Neural progenitor cell (in vitro differentiated cells): ENCODE results near the gene UGT2A3. TPM values are rescaled to one million over a fixed set of nuclear protein-coding genes. Genes with fewer than 3 reads are reported as not detected.

ENCODE experiments used
- DNase-seq: peaks from one replicate; pipeline ENCODE4 v3.0.0-alpha.2; 2016; ENCODE audit warnings: low spot score
- H2AFZ ChIP-seq: fragments of 200-600 bp; sonication (generic); replicated peaks from 2 replicates; pipeline ENCODE4 v1.6.1; 2016; ENCODE audit warnings: antibody characterized with exemption
- H3F3A ChIP-seq: fragments of 200-600 bp; sonication (generic); 2 replicates; pipeline ENCODE4 v1.6.1; 2016; ENCODE audit warnings: antibody characterized with exemption, low read depth
- H3K27ac ChIP-seq: fragments of 200-600 bp; sonication (generic); 2 replicates; pipeline ENCODE4 v1.5.1; 2016; ENCODE audit warnings: mild to moderate bottlenecking
- H3K27me3 ChIP-seq: fragments of 200-600 bp; sonication (generic); 2 replicates; pipeline ENCODE4 v1.6.1; 2016; ENCODE audit warnings: mild to moderate bottlenecking, moderate library complexity
- H3K36me3 ChIP-seq: fragments of 200-600 bp; sonication (generic); 2 replicates; pipeline ENCODE4 v1.5.1; 2016
- H3K4me1 ChIP-seq: fragments of 200-600 bp; sonication (generic); 2 replicates; pipeline ENCODE4 v1.6.1; 2016; ENCODE audit warnings: mixed run types
- H3K4me2 ChIP-seq: fragments of 200-600 bp; sonication (generic); 2 replicates; pipeline ENCODE4 v1.6.1; 2016
- H3K4me3 ChIP-seq: fragments of 200-600 bp; sonication (generic); 2 replicates; pipeline ENCODE4 v1.5.1; 2016
- H3K79me2 ChIP-seq: fragments of 200-600 bp; sonication (generic); 2 replicates; pipeline ENCODE4 v1.6.1; 2016; ENCODE audit warnings: low read depth
- H3K9ac ChIP-seq: fragments of 200-600 bp; sonication (generic); 2 replicates; pipeline ENCODE4 v1.6.1; 2016
- H3K9me3 ChIP-seq: fragments of 200-600 bp; sonication (generic); 2 replicates; pipeline ENCODE4 v1.5.1; 2016; ENCODE audit warnings: low read depth
- H4K20me1 ChIP-seq: fragments of 200-600 bp; sonication (generic); 2 replicates; pipeline ENCODE4 v1.6.1; 2016; ENCODE audit warnings: low read depth
- H3K27ac Mint-ChIP-seq: 3 replicates; pipeline ENCODE4 v1.8.0; 2021; ENCODE audit warnings: mixed read lengths
- H3K27me3 Mint-ChIP-seq: 2 replicates; pipeline ENCODE4 v1.8.0; 2022; ENCODE audit warnings: low read depth, mild to moderate bottlenecking, inconsistent platforms, moderate library complexity, mixed read lengths; ENCODE audit not compliant: insufficient read depth
- H3K36me3 Mint-ChIP-seq: 3 replicates; pipeline ENCODE4 v1.8.0; 2021; ENCODE audit warnings: mixed read lengths
- H3K4me1 Mint-ChIP-seq: 3 replicates; pipeline ENCODE4 v1.8.0; 2021; ENCODE audit warnings: mixed read lengths
- H3K4me3 Mint-ChIP-seq: 3 replicates; pipeline ENCODE4 v1.8.0; 2021; ENCODE audit warnings: mild to moderate bottlenecking, moderate library complexity, mixed read lengths
- H3K9me3 Mint-ChIP-seq: 3 replicates; pipeline ENCODE4 v1.8.0; 2020; ENCODE audit warnings: mixed read lengths
- EZH2 ChIP-seq: fragments of 200-600 bp; sonication (generic); IDR thresholded peaks from 2 replicates; pipeline ENCODE4 v1.6.1; 2017; ENCODE audit warnings: antibody characterized with exemption, mild to moderate bottlenecking, moderate library complexity
- EZH2phosphoT487 ChIP-seq: fragments of 200-600 bp; sonication (generic); IDR thresholded peaks from 2 replicates; pipeline ENCODE4 v1.6.1; 2017; ENCODE audit warnings: antibody characterized with exemption
- total RNA-seq: library from RNA; depleted of rRNA; stranded (reverse); fragments of >200 nt; gene quantifications from 2 replicates; pipeline ENCODE4 v1.2.3, GENCODE V29; 2015; ENCODE audit warnings: low replicate concordance
- TF ChIP-seq, protein P1 (sequence below): fragments of 200-600 bp; sonication (generic); IDR thresholded peaks from 2 replicates; pipeline ENCODE4 v1.5.1; 2017; ENCODE audit warnings: antibody characterized with exemption, mild to moderate bottlenecking

UGT2A3 gene
- total RNA-seq, 1 donor from 2014 or later = not detected

DNA sequence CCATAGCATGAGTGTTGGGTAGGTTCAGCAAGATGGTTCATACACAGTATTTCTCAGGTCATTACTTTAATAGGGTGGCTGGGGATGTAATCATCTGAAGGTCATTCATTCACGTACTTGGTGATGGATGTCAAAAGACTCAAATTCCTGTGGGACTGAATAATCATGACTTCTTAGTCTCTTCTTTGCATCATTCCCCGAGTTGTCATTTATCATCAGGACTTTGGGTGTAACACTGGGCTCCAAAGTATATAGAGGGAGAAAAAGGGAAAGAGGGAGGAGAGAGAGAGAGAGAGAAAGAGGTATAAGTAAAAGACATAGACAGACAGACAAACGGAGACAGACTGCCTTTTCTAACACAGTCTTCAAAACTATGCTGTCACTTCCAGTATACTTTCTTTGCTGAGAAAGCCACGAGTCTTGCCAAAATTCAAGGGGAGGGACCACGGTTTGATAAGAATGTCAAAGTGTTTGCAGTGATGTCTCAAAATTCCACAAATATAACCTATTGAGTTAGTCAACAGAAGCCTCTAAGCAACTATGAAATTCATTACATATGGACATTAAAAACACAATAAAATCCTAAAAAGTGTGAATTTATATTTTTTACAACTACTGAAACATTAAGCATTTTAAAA lies 55.9 kb downstream of the UGT2A3 start:
- H3K4me1 ChIP-seq = no peaks in the 10 kb centered on the region
- DNase-seq = no peak
- no peak overlapping the region for H3K4me3 ChIP-seq
- H3K27me3 ChIP-seq = no peaks in the 10 kb centered on the region
- H3K4me2 ChIP-seq = no peak overlapping the region
- Mint-ChIP-seq H3K9me3 (no peaks in the 10 kb centered on the region), H3K4me3 (no peak overlapping the region), H3K27me3 (no peaks in the 10 kb centered on the region), H3K4me1 (no peaks in the 10 kb centered on the region), H3K27ac (no peak overlapping the region), H3K36me3 (no peaks in the 10 kb centered on the region)
- H3K36me3 ChIP-seq = no peaks in the 10 kb centered on the region
- no peak for TF ChIP-seq EZH2
- TF ChIP-seq EZH2phosphoT487 = no peak
- TF ChIP-seq, protein P1, sequence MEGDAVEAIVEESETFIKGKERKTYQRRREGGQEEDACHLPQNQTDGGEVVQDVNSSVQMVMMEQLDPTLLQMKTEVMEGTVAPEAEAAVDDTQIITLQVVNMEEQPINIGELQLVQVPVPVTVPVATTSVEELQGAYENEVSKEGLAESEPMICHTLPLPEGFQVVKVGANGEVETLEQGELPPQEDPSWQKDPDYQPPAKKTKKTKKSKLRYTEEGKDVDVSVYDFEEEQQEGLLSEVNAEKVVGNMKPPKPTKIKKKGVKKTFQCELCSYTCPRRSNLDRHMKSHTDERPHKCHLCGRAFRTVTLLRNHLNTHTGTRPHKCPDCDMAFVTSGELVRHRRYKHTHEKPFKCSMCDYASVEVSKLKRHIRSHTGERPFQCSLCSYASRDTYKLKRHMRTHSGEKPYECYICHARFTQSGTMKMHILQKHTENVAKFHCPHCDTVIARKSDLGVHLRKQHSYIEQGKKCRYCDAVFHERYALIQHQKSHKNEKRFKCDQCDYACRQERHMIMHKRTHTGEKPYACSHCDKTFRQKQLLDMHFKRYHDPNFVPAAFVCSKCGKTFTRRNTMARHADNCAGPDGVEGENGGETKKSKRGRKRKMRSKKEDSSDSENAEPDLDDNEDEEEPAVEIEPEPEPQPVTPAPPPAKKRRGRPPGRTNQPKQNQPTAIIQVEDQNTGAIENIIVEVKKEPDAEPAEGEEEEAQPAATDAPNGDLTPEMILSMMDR = no peak
- H3F3A ChIP-seq = no peaks in the 10 kb centered on the region
- H3K9me3 ChIP-seq = no peaks in the 10 kb centered on the region
- no peaks in the 10 kb centered on the region for H4K20me1 ChIP-seq
- no peak overlapping the region for H3K9ac ChIP-seq
- H3K79me2 ChIP-seq = no peaks in the 10 kb centered on the region
- no peak overlapping the region for H2AFZ ChIP-seq
- H3K27ac ChIP-seq = no peak overlapping the region

DNA sequence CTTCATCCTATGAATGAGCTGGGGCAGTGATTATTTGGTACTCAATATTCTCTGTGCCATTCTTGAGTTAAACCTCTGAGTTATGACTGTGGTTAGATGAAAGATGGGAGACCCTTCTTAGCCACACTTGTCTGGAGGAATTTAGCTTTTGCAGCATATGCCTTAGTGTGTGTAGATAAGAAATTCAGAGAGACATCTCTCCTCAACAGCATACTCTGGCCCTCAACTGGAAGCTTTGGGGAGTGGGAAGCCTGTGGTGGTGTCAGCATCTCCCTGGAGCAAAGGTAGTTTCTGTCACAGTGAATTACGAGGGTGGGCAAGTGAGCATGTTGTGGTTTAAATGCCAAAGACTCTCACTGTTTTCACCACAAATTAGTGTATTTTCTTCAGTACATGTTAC lies 58.7 kb downstream of the UGT2A3 start:
- no peak overlapping the region for H3K4me3 ChIP-seq
- DNase-seq = no peak
- no peaks in the 10 kb centered on the region for H3K36me3 ChIP-seq
- no peak overlapping the region for H3K27ac ChIP-seq
- Mint-ChIP-seq H3K27ac (no peak overlapping the region), H3K4me1 (no peaks in the 10 kb centered on the region), H3K4me3 (no peak overlapping the region), H3K27me3 (no peaks in the 10 kb centered on the region), H3K36me3 (no peaks in the 10 kb centered on the region), H3K9me3 (no peaks in the 10 kb centered on the region)
- no peak overlapping the region for H3K9ac ChIP-seq
- H2AFZ ChIP-seq = no peak overlapping the region
- no peaks in the 10 kb centered on the region for H3K79me2 ChIP-seq
- no peaks in the 10 kb centered on the region for H4K20me1 ChIP-seq
- TF ChIP-seq, protein P1 = no peak
- TF ChIP-seq EZH2phosphoT487 = no peak
- TF ChIP-seq EZH2 = no peak
- H3K27me3 ChIP-seq = no peaks in the 10 kb centered on the region
- H3F3A ChIP-seq = no peaks in the 10 kb centered on the region
- no peaks in the 10 kb centered on the region for H3K9me3 ChIP-seq
- no peaks in the 10 kb centered on the region for H3K4me1 ChIP-seq
- H3K4me2 ChIP-seq = no peak overlapping the region

DNA sequence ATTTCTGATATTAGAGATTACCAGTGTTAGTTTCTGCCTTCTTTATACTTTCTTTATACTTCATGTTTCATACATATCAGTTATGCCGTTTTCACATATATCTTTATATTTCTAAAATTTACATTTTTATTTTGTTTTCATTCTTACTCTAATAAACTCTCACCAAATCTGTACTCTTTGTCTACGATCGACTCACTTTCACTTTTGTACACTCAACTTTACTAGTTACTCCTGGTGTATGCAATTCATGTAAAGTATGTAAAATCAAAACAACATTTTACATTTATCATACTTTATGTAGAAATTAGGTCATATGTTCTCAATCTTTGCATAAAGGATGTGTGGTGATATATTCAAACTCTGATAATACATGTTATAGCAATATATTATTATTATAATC lies 59.9 kb downstream of the UGT2A3 start:
- Histone ChIP-seq H3K4me2 (no peak overlapping the region), H3K9me3 (no peaks in the 10 kb centered on the region), H3K36me3 (no peaks in the 10 kb centered on the region), H3K27me3 (no peaks in the 10 kb centered on the region), H3K4me3 (no peak overlapping the region), H3K79me2 (no peaks in the 10 kb centered on the region), H3K9ac (no peak overlapping the region), H2AFZ (no peak overlapping the region), H3K4me1 (no peaks in the 10 kb centered on the region), H4K20me1 (no peaks in the 10 kb centered on the region), H3K27ac (no peak overlapping the region), H3F3A (no peaks in the 10 kb centered on the region)
- Mint-ChIP-seq H3K36me3 (no peaks in the 10 kb centered on the region), H3K27ac (no peak overlapping the region), H3K4me3 (no peak overlapping the region), H3K4me1 (no peaks in the 10 kb centered on the region), H3K27me3 (no peaks in the 10 kb centered on the region), H3K9me3 (no peaks in the 10 kb centered on the region)
- TF ChIP-seq EZH2 (no peak), EZH2phosphoT487 (no peak)
- TF ChIP-seq, protein P1 = no peak
- DNase-seq = no peak
